WTC11 (cell line): ENCODE results near the gene MLXIP. TPM values are rescaled to one million over a fixed set of nuclear protein-coding genes. Genes with fewer than 3 reads are reported as not detected.

Source experiments
- ATAC-seq: fragments of 200-7000 bp; cut with Tn5 transposase; 2 replicates; pipeline ENCODE4 v1.10.0; 2021; ENCODE audit warnings: mild to moderate bottlenecking, moderate library complexity
- CTCF ChIA-PET: fragments of 300-600 bp; sonication (Branson Sonifier 250); formaldehyde crosslinking; loops from one replicate; lab custom pipeline; 2021; ENCODE audit warnings: antibody characterized with exemption; lab: Charles Lee
- POLR2A ChIA-PET: fragments of 350-600 bp; sonication (Branson Sonifier 250); formaldehyde crosslinking; loops from one replicate; lab custom pipeline; 2021; ENCODE audit warnings: antibody characterized with exemption; lab: Charles Lee
- DNase-seq: peaks from one replicate; pipeline ENCODE4 v3.0.0; 2021; ENCODE audit warnings: low spot score
- H3K27ac Mint-ChIP-seq: 2 replicates; pipeline ENCODE4 v1.8.0; 2021; ENCODE audit warnings: mixed read lengths
- H3K27me3 Mint-ChIP-seq: 2 replicates; pipeline ENCODE4 v1.8.0; 2021; ENCODE audit warnings: low read depth, mild to moderate bottlenecking, moderate library complexity, mixed read lengths
- H3K36me3 Mint-ChIP-seq: 2 replicates; pipeline ENCODE4 v1.8.0; 2021; ENCODE audit warnings: mixed read lengths
- H3K4me1 Mint-ChIP-seq: 2 replicates; pipeline ENCODE4 v1.8.0; 2022; ENCODE audit warnings: mixed read lengths
- H3K4me3 Mint-ChIP-seq: 2 replicates; pipeline ENCODE4 v1.8.0; 2021; ENCODE audit warnings: mild to moderate bottlenecking, moderate library complexity, mixed read lengths
- H3K9me3 Mint-ChIP-seq: 2 replicates; pipeline ENCODE4 v1.8.0; 2021; ENCODE audit warnings: mixed read lengths
- ARID4B ChIP-seq: sonication (generic); formaldehyde crosslinking; IDR thresholded peaks from 2 replicates; pipeline ENCODE4 v1.8.0; 2023; ENCODE audit warnings: missing genetic modification reagents, mild to moderate bottlenecking, borderline replicate concordance
- ATF2 ChIP-seq: sonication (generic); formaldehyde crosslinking; IDR thresholded peaks from 2 replicates; pipeline ENCODE4 v1.8.1; 2022; ENCODE audit warnings: low read depth, missing genetic modification reagents, borderline replicate concordance
- ATF3 ChIP-seq: sonication (generic); formaldehyde crosslinking; conservative IDR thresholded peaks from 2 replicates; pipeline ENCODE4 v1.8.1; 2022; ENCODE audit warnings: mild to moderate bottlenecking, missing genetic modification reagents
- CREB1 ChIP-seq: sonication (generic); formaldehyde crosslinking; IDR thresholded peaks from 2 replicates; pipeline ENCODE4 v1.8.0; 2023; ENCODE audit warnings: mild to moderate bottlenecking, missing genetic modification reagents
- E2F5 ChIP-seq: sonication (generic); formaldehyde crosslinking; IDR thresholded peaks from 2 replicates; pipeline ENCODE4 v1.8.1; 2022; ENCODE audit warnings: mild to moderate bottlenecking, moderate library complexity, missing genetic modification reagents
- EMX1 ChIP-seq: fragments of 250-450 bp; sonication (Bioruptor Pico); IDR thresholded peaks from 2 replicates; pipeline ENCODE4 v1.8.0; 2021; ENCODE audit warnings: mild to moderate bottlenecking
- ETV6 ChIP-seq: sonication (generic); formaldehyde crosslinking; IDR thresholded peaks from 2 replicates; pipeline ENCODE4 v1.8.1; 2022; ENCODE audit warnings: mild to moderate bottlenecking, missing genetic modification reagents
- FOXJ3 ChIP-seq: sonication (generic); formaldehyde crosslinking; IDR thresholded peaks from 2 replicates; pipeline ENCODE4 v1.9.0; 2021; ENCODE audit warnings: missing genetic modification reagents, mild to moderate bottlenecking, borderline replicate concordance
- FOXP1 ChIP-seq: sonication (generic); formaldehyde crosslinking; IDR thresholded peaks from 2 replicates; pipeline ENCODE4 v1.8.0; 2022; ENCODE audit warnings: missing genetic modification reagents, mild to moderate bottlenecking, moderate library complexity, borderline replicate concordance
- GTF2I ChIP-seq: fragments of 250-450 bp; sonication (Bioruptor Pico); conservative IDR thresholded peaks from 2 replicates; pipeline ENCODE4 v1.4.0; 2021; ENCODE audit warnings: mild to moderate bottlenecking
- HMGA2 ChIP-seq: fragments of 250-450 bp; sonication (Bioruptor Pico); IDR thresholded peaks from 2 replicates; pipeline ENCODE4 v1.4.0; 2021; ENCODE audit warnings: mild to moderate bottlenecking, moderate library complexity
- IRF1 ChIP-seq: sonication (generic); formaldehyde crosslinking; IDR thresholded peaks from 2 replicates; pipeline ENCODE4 v1.8.0; 2023; ENCODE audit warnings: missing genetic modification reagents
- IRF2 ChIP-seq: sonication (generic); formaldehyde crosslinking; IDR thresholded peaks from 2 replicates; pipeline ENCODE4 v1.8.0; 2022; ENCODE audit warnings: low read depth, missing genetic modification reagents, borderline replicate concordance
- JAZF1 ChIP-seq: fragments of 250-450 bp; sonication (Bioruptor Pico); IDR thresholded peaks from 2 replicates; pipeline ENCODE4 v1.9.0; 2021; ENCODE audit warnings: moderate library complexity, mild to moderate bottlenecking, inconsistent platforms
- MLX ChIP-seq: sonication (generic); formaldehyde crosslinking; IDR thresholded peaks from 2 replicates; pipeline ENCODE4 v1.8.1; 2023; ENCODE audit warnings: mild to moderate bottlenecking, missing genetic modification reagents, moderate library complexity
- MXD4 ChIP-seq: fragments of 250-450 bp; sonication (Bioruptor Pico); IDR thresholded peaks from 2 replicates; pipeline ENCODE4 v1.8.0; 2021; ENCODE audit warnings: mild to moderate bottlenecking, moderate library complexity, borderline replicate concordance
- NFE2L1 ChIP-seq: sonication (generic); formaldehyde crosslinking; IDR thresholded peaks from 2 replicates; pipeline ENCODE4 v1.8.1; 2023; ENCODE audit warnings: missing genetic modification reagents
- NR2C2 ChIP-seq: sonication (generic); formaldehyde crosslinking; IDR thresholded peaks from 2 replicates; pipeline ENCODE4 v1.8.0; 2022; ENCODE audit warnings: mild to moderate bottlenecking, missing genetic modification reagents
- OVOL2 ChIP-seq: fragments of 250-450 bp; sonication (Bioruptor Pico); IDR thresholded peaks from 2 replicates; pipeline ENCODE4 v1.9.0; 2021; ENCODE audit warnings: mild to moderate bottlenecking, borderline replicate concordance
- SMAD4 ChIP-seq: sonication (generic); formaldehyde crosslinking; IDR thresholded peaks from 2 replicates; pipeline ENCODE4 v1.8.0; 2022; ENCODE audit warnings: mild to moderate bottlenecking, missing genetic modification reagents
- TP53 ChIP-seq: sonication (generic); formaldehyde crosslinking; IDR thresholded peaks from 2 replicates; pipeline ENCODE4 v1.8.1; 2023; ENCODE audit warnings: mild to moderate bottlenecking, missing genetic modification reagents
- ZMAT4 ChIP-seq: fragments of 250-450 bp; sonication (Bioruptor Pico); IDR thresholded peaks from 2 replicates; pipeline ENCODE4 v1.9.0; 2021; ENCODE audit warnings: mild to moderate bottlenecking
- ZNF121 ChIP-seq: sonication (generic); formaldehyde crosslinking; IDR thresholded peaks from 2 replicates; pipeline ENCODE4 v1.8.0; 2023; ENCODE audit warnings: missing genetic modification reagents
- ZNF232 ChIP-seq: sonication (generic); formaldehyde crosslinking; IDR thresholded peaks from 2 replicates; pipeline ENCODE4 v1.8.0; 2022; ENCODE audit warnings: mild to moderate bottlenecking, missing genetic modification reagents
- ZNF317 ChIP-seq: sonication (generic); formaldehyde crosslinking; IDR thresholded peaks from 2 replicates; pipeline ENCODE4 v1.8.1; 2023; ENCODE audit warnings: low read depth, mild to moderate bottlenecking, moderate library complexity, missing genetic modification reagents, borderline replicate concordance
- ZNF416 ChIP-seq: fragments of 250-450 bp; sonication (Bioruptor Pico); IDR thresholded peaks from 2 replicates; pipeline ENCODE4 v1.9.0; 2021; ENCODE audit warnings: mild to moderate bottlenecking, inconsistent platforms
- total RNA-seq: library from RNA; stranded (reverse); gene quantifications from 3 replicates; pipeline ENCODE4 v1.2.3, GENCODE V29; 2021

Gene MLXIP
- total RNA-seq, 1 experiment from 2014 or later = 49.4 TPM

- TF ChIP-seq IRF1 (CRISPR knock-in tag) = no peak
Observed at GRCh38 chr12:122046145-122046544, 32.4 kb upstream of the MLXIP start (continued).

- DNase-seq (no peak), ATAC-seq (no peak)
- Mint-ChIP-seq H3K27ac (peak overlapping the region; percentile 23; the same call in 1 of the 2 replicates), H3K36me3 (peaks cover 30% of the 10 kb centered on the region), H3K4me3 (no peak overlapping the region), H3K27me3 (no peaks in the 10 kb centered on the region), H3K9me3 (0 out of 2 replicates have a peak, but pooled peaks cover 3% of the 10 kb centered on the region), H3K4me1 (no peaks in the 10 kb centered on the region)
- POLR2A ChIA-PET = no interaction called here
- CTCF ChIA-PET = no interaction called here
- no peak for TF ChIP-seq MXD4 (CRISPR knock-in tag)
- TF ChIP-seq ATF2 (CRISPR knock-in tag) = no peak
- no peak for TF ChIP-seq FOXP1
- TF ChIP-seq SMAD4 (CRISPR knock-in tag) = no peak
- no peak for TF ChIP-seq ATF3 (CRISPR knock-in tag)
- TF ChIP-seq MLX = no peak
Observed at GRCh38 chr12:122048151-122048550, 30.4 kb upstream of the MLXIP start.

- CTCF ChIA-PET = no interaction called here
- Mint-ChIP-seq H3K27ac (peak overlapping the region; percentile 68; the same call in 1 of the 2 replicates), H3K4me3 (no peak overlapping the region), H3K4me1 (peaks cover 4% of the 10 kb centered on the region; the same call in 1 of the 2 replicates), H3K36me3 (peaks cover 19% of the 10 kb centered on the region), H3K9me3 (0 out of 2 replicates have a peak, but pooled peaks cover 3% of the 10 kb centered on the region), H3K27me3 (no peaks in the 10 kb centered on the region)
- POLR2A ChIA-PET = no interaction called here
- DNase-seq (no peak), ATAC-seq (no peak)
- no peak for TF ChIP-seq E2F5 (CRISPR knock-in tag)
- no peak for TF ChIP-seq ARID4B (CRISPR knock-in tag)
- no peak for TF ChIP-seq HMGA2 (CRISPR knock-in tag)
- no peak for TF ChIP-seq EMX1
- TF ChIP-seq ETV6 (CRISPR knock-in tag) = no peak
- TF ChIP-seq ZMAT4 = no peak
- TF ChIP-seq ZNF317 = no peak
- no peak for TF ChIP-seq FOXJ3
- no peak for TF ChIP-seq NFE2L1 (CRISPR knock-in tag)
- no peak for TF ChIP-seq SMAD4 (CRISPR knock-in tag)
- TF ChIP-seq IRF2 (CRISPR knock-in tag) = no peak
- no peak for TF ChIP-seq GTF2I
- no peak for TF ChIP-seq TP53 (CRISPR knock-in tag)
- no peak for TF ChIP-seq ZNF232 (CRISPR knock-in tag)
- no peak for TF ChIP-seq ZNF416 (CRISPR knock-in tag)
- no peak for TF ChIP-seq ZNF121 (CRISPR knock-in tag)
- no peak for TF ChIP-seq NR2C2
- TF ChIP-seq OVOL2 (CRISPR knock-in tag) = no peak
- no peak for TF ChIP-seq CREB1
- TF ChIP-seq JAZF1 (CRISPR knock-in tag) = no peak
Observed at GRCh38 chr12:122049827-122050226, 28.7 kb upstream of the MLXIP start.
